H9 (cell line): ENCODE results near the gene ANK3. TPM values are rescaled to one million over a fixed set of nuclear protein-coding genes. Genes with fewer than 3 reads are reported as not detected.

Experiments used
- DNase-seq: peaks from one replicate; pipeline ENCODE4 v3.0.0-alpha.2; 2017
- H2AFZ ChIP-seq: one replicate; pipeline ENCODE4 v1.6.1; 2013; ENCODE audit warnings: mild to moderate bottlenecking, low read length, control low read depth, moderate library complexity
- H2AK5ac ChIP-seq: 2 replicates; pipeline ENCODE4 v1.6.1; 2013; ENCODE audit warnings: low read length, control low read depth, mixed read lengths; ENCODE audit not compliant: insufficient read length
- H2BK120ac ChIP-seq: one replicate; pipeline ENCODE4 v1.6.1; 2013; ENCODE audit warnings: low read depth, mild to moderate bottlenecking, low read length, control low read depth, inconsistent platforms; ENCODE audit not compliant: poor library complexity, severe bottlenecking
- H2BK12ac ChIP-seq: 2 replicates; pipeline ENCODE4 v1.6.1; 2013; ENCODE audit warnings: low read length, control low read depth, mixed read lengths, low read depth; ENCODE audit not compliant: insufficient read length
- H2BK15ac ChIP-seq: 2 replicates; pipeline ENCODE4 v1.6.1; 2013; ENCODE audit warnings: low read depth, low read length, control low read depth
- H2BK20ac ChIP-seq: one replicate; pipeline ENCODE4 v1.6.1; 2013; ENCODE audit warnings: low read depth, mild to moderate bottlenecking, low read length, control low read depth, inconsistent platforms; ENCODE audit not compliant: poor library complexity, severe bottlenecking
- H2BK5ac ChIP-seq: 2 replicates; pipeline ENCODE4 v1.6.1; 2013; ENCODE audit warnings: low read length, control low read depth, mixed read lengths; ENCODE audit not compliant: insufficient read length
- H3K14ac ChIP-seq: 2 replicates; pipeline ENCODE4 v1.6.1; 2013; ENCODE audit warnings: low read length, control low read depth; ENCODE audit not compliant: insufficient read depth
- H3K18ac ChIP-seq: 2 replicates; pipeline ENCODE4 v1.6.1; 2013; ENCODE audit warnings: low read depth, mild to moderate bottlenecking, mixed read lengths, low read length, control low read depth; ENCODE audit not compliant: insufficient read length
- H3K23ac ChIP-seq: 2 replicates; pipeline ENCODE4 v1.6.1; 2013; ENCODE audit warnings: low read length, control low read depth, mixed read lengths, low read depth; ENCODE audit not compliant: insufficient read length
- H3K23me2 ChIP-seq: 2 replicates; pipeline ENCODE4 v1.6.1; 2013; ENCODE audit warnings: low read depth, mild to moderate bottlenecking, mixed read lengths, low read length, control low read depth; ENCODE audit not compliant: insufficient read length, poor library complexity, severe bottlenecking
- H3K27ac ChIP-seq: 2 replicates; pipeline ENCODE4 v1.5.1; 2013; ENCODE audit warnings: low read length, control low read depth, mixed read lengths, low read depth; ENCODE audit not compliant: insufficient read length
- H3K27me3 ChIP-seq: 2 replicates; pipeline ENCODE4 v1.6.1; 2013; ENCODE audit warnings: low read length, control low read depth, inconsistent platforms; ENCODE audit not compliant: insufficient read depth
- H3K4ac ChIP-seq: 2 replicates; pipeline ENCODE4 v1.6.1; 2013; ENCODE audit warnings: low read depth, mild to moderate bottlenecking, control low read depth, inconsistent platforms, low read length, moderate library complexity
- H3K4me1 ChIP-seq: 2 replicates; pipeline ENCODE4 v1.6.1; 2013; ENCODE audit warnings: low read length, control low read depth, inconsistent platforms; ENCODE audit not compliant: insufficient read depth
- H3K4me2 ChIP-seq: 2 replicates; pipeline ENCODE4 v1.6.1; 2013; ENCODE audit warnings: low read length, control low read depth, mixed read lengths; ENCODE audit not compliant: insufficient read length, insufficient read depth
- H3K56ac ChIP-seq: 2 replicates; pipeline ENCODE4 v1.6.1; 2013; ENCODE audit warnings: low read depth, mild to moderate bottlenecking, mixed read lengths, low read length, control low read depth; ENCODE audit not compliant: insufficient read length
- H3K79me1 ChIP-seq: 2 replicates; pipeline ENCODE4 v1.6.1; 2013; ENCODE audit warnings: low read depth, mild to moderate bottlenecking, moderate library complexity, low read length, control low read depth, inconsistent platforms; ENCODE audit not compliant: insufficient read depth, poor library complexity, severe bottlenecking
- H3K79me2 ChIP-seq: 2 replicates; pipeline ENCODE4 v1.6.1; 2013; ENCODE audit warnings: low read length, control low read depth, inconsistent platforms; ENCODE audit not compliant: insufficient read depth
- H3K9ac ChIP-seq: 2 replicates; pipeline ENCODE4 v1.6.1; 2013; ENCODE audit warnings: low read length, control low read depth, mixed read lengths; ENCODE audit not compliant: insufficient read length; ENCODE audit errors: extremely low read depth
- H3K9me3 ChIP-seq: one replicate; pipeline ENCODE4 v1.6.1; 2013; ENCODE audit warnings: low read depth, low read length, inconsistent platforms; ENCODE audit not compliant: control insufficient read depth
- H3T11ph ChIP-seq: one replicate; pipeline ENCODE4 v1.6.1; 2013; ENCODE audit warnings: mild to moderate bottlenecking, low read length, control low read depth, inconsistent platforms
- H4K20me1 ChIP-seq: one replicate; pipeline ENCODE4 v1.6.1; 2013; ENCODE audit not compliant: control insufficient read depth, insufficient read length, insufficient read depth
- H4K5ac ChIP-seq: 2 replicates; pipeline ENCODE4 v1.6.1; 2013; ENCODE audit warnings: low read depth, mild to moderate bottlenecking, mixed read lengths, low read length, control low read depth; ENCODE audit not compliant: insufficient read length
- H4K8ac ChIP-seq: replicated peaks from 2 replicates; pipeline ENCODE4 v1.6.1; 2013; ENCODE audit warnings: low read length, control low read depth, mixed read lengths, low read depth; ENCODE audit not compliant: insufficient read length
- H4K91ac ChIP-seq: 2 replicates; pipeline ENCODE4 v1.6.1; 2013; ENCODE audit warnings: low read depth, mild to moderate bottlenecking, moderate library complexity, mixed read lengths, low read length, control low read depth; ENCODE audit not compliant: insufficient read length
- H3K27ac Mint-ChIP-seq, 3 experiments: 2 replicates in 2 of 3; 3 replicates in 1 of 3; pipeline ENCODE4 v1.8.0; 2020 to 2021; ENCODE audit warnings: mixed read lengths in 3 of 3, mild to moderate bottlenecking in 1 of 3, moderate library complexity in 1 of 3
- H3K27me3 Mint-ChIP-seq: 2 replicates; pipeline ENCODE4 v1.8.0; 2021; ENCODE audit warnings: low read depth, mild to moderate bottlenecking, moderate library complexity, mixed read lengths
- H3K36me3 Mint-ChIP-seq, 3 experiments: 2 replicates in 2 of 3; 3 replicates in 1 of 3; pipeline ENCODE4 v1.8.0; 2020 to 2021; ENCODE audit warnings: low read depth in 3 of 3, mixed read lengths in 3 of 3; ENCODE audit not compliant: insufficient read depth in 1 of 3
- H3K4me1 Mint-ChIP-seq, 2 experiments: 2 replicates each; pipeline ENCODE4 v1.8.0; 2020; ENCODE audit warnings: mixed read lengths in 2 of 2
- H3K4me3 Mint-ChIP-seq, 2 experiments: 2 replicates in 1 of 2; 3 replicates in 1 of 2; pipeline ENCODE4 v1.8.0; 2020 to 2021; ENCODE audit warnings: mild to moderate bottlenecking in 2 of 2, mixed read lengths in 2 of 2, moderate library complexity in 1 of 2
- H3K9me3 Mint-ChIP-seq, 2 experiments: 2 replicates in 1 of 2; 3 replicates in 1 of 2; pipeline ENCODE4 v1.8.0; 2020; ENCODE audit warnings: mild to moderate bottlenecking in 2 of 2, mixed read lengths in 2 of 2, moderate library complexity in 1 of 2
- WGBS: extraction: QIAGEN DNeasy Blood & Tissue Kit; methylation state at CpG from one replicate; pipeline ENCODE4 v1.1.7; 2013; ENCODE audit warnings: missing lambda C conversion rate, low lambda C conversion rate, mixed read lengths; ENCODE audit not compliant: insufficient read length; ENCODE audit errors: extremely low coverage; 5-methylcytosine and 5-hydroxymethylcytosine counted together
- total RNA-seq: library from RNA; stranded (reverse); gene quantifications from 2 replicates; pipeline ENCODE4 v1.2.1, GENCODE V29; 2021
- TF ChIP-seq, protein P1 (sequence below): fragments of 200-600 bp; sonication (generic); conservative IDR thresholded peaks from 3 replicates; pipeline ENCODE4 v1.8.0; 2021; ENCODE audit warnings: antibody characterized with exemption, mild to moderate bottlenecking

Gene ANK3
- total RNA-seq, 1 experiment from 2014 or later, result 59.6 TPM

DNA sequence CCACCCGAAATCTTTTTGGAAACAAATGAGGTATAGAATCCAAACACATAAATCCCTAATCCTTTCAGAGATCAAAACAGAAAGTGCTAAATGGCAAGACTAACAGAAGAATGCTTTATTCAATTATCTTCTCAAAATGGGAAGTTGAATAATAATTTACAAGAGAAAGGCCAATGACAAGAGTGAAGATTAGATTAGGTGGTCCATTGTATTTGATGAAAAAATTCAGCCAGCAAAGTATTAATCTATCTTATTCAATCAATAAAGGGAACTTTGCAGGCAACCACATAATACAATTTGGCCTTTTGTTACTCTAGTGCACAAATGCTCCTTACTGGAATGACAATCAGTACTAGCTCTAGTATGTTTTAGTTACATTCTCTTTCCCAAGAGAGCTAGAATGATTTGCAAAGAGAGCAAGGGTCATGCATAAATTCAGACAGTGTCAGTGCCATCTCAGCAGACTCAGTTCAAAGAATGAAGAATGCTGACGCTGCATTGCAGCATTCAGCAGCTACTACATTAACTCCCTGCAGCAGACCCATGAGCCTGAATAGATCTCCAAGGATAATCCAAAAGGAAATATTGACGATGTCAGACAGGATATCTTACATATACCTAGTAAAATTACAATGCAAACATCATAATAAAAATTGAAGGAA is 131.8 kb downstream of the ANK3 start:
- peak overlapping the region in 2 of 3 experiments; percentile 39 to 45; a peak in 3 of 7 replicates for H3K27ac Mint-ChIP-seq
- no peaks in the 10 kb centered on the region for H3K36me3 Mint-ChIP-seq
- Histone ChIP-seq H3K79me2 (no peaks in the 10 kb centered on the region), H4K91ac (no peak overlapping the region), H4K8ac (no peak overlapping the region), H3K4ac (no peak overlapping the region), H3K27ac (no peak overlapping the region), H2AFZ (no peak overlapping the region), H3K23me2 (no peaks in the 10 kb centered on the region), H3K4me2 (no peak overlapping the region), H3K18ac (no peak overlapping the region), H2BK12ac (no peak overlapping the region), H3K79me1 (no peaks in the 10 kb centered on the region), H2BK20ac (no peak overlapping the region), H2BK5ac (no peak overlapping the region), H2BK15ac (no peak overlapping the region), H3K14ac (no peak overlapping the region), H3K9ac (no peak overlapping the region), H2BK120ac (no peak overlapping the region), H3K27me3 (no peaks in the 10 kb centered on the region), H3K56ac (no peak overlapping the region), H3K4me1 (peaks cover 2% of the 10 kb centered on the region; the same call in 1 of the 2 replicates), H2AK5ac (no peak overlapping the region), H3K23ac (no peak overlapping the region), H4K20me1 (no peaks in the 10 kb centered on the region), H4K5ac (no peak overlapping the region), H3T11ph (no peak overlapping the region), H3K9me3 (no peaks in the 10 kb centered on the region)
- no CpG with 5 or more reads among the region's 3 CpGs for WGBS
- TF ChIP-seq, protein P1, sequence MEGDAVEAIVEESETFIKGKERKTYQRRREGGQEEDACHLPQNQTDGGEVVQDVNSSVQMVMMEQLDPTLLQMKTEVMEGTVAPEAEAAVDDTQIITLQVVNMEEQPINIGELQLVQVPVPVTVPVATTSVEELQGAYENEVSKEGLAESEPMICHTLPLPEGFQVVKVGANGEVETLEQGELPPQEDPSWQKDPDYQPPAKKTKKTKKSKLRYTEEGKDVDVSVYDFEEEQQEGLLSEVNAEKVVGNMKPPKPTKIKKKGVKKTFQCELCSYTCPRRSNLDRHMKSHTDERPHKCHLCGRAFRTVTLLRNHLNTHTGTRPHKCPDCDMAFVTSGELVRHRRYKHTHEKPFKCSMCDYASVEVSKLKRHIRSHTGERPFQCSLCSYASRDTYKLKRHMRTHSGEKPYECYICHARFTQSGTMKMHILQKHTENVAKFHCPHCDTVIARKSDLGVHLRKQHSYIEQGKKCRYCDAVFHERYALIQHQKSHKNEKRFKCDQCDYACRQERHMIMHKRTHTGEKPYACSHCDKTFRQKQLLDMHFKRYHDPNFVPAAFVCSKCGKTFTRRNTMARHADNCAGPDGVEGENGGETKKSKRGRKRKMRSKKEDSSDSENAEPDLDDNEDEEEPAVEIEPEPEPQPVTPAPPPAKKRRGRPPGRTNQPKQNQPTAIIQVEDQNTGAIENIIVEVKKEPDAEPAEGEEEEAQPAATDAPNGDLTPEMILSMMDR, result no peak
- peaks cover 20 to 21% of the 10 kb centered on the region in 2 experiments for H3K4me1 Mint-ChIP-seq
- no peak for DNase-seq
- no peak overlapping the region for H3K4me3 Mint-ChIP-seq
- H3K9me3 Mint-ChIP-seq, result no peaks in the 10 kb centered on the region
- H3K27me3 Mint-ChIP-seq, result no peaks in the 10 kb centered on the region
